ENCODE measurements around the gene WDR76.

WDR76 gene

GRCh38 chr15:43876872-43877271, 50.1 kb downstream of the WDR76 start:
- Histone ChIP-seq H3K27me3 (ENCODE audit: low read depth) (no peaks in the 10 kb centered on the region), H3K4me1 (no peaks in the 10 kb centered on the region), H3K4me3 (no peak overlapping the region), H3K36me3 (replicated peaks) (peaks cover 39% of the 10 kb centered on the region), H3K9me3 (no peaks in the 10 kb centered on the region)
- DNase-seq (ENCODE audit: low spot score in 2 of 2) = no peak
- in situ Hi-C loops (cut with MboI; ENCODE audit: low sequenced_read_pairs) = no loop called here

GRCh38 chr15:43877371-43877770, 50.6 kb downstream of the WDR76 start:
- H3K4me1 ChIP-seq = no peaks in the 10 kb centered on the region
- H3K9me3 ChIP-seq = no peaks in the 10 kb centered on the region
- in situ Hi-C loops (cut with MboI; ENCODE audit: low sequenced_read_pairs) = no loop called here
- peaks cover 39% of the 10 kb centered on the region for H3K36me3 ChIP-seq (replicated peaks)
- no peak for DNase-seq (ENCODE audit: low spot score in 2 of 2)
- no peak overlapping the region for H3K4me3 ChIP-seq
- H3K27me3 ChIP-seq (ENCODE audit: low read depth) = no peaks in the 10 kb centered on the region

- Histone ChIP-seq H3K4me1 (no peaks in the 10 kb centered on the region), H3K27me3 (ENCODE audit: low read depth) (no peaks in the 10 kb centered on the region), H3K4me3 (no peak overlapping the region), H3K9me3 (no peaks in the 10 kb centered on the region), H3K36me3 (replicated peaks) (peaks cover 35% of the 10 kb centered on the region)
- no peak for DNase-seq (ENCODE audit: low spot score in 2 of 2)
- in situ Hi-C loops (cut with MboI; ENCODE audit: low sequenced_read_pairs) = no loop called here
Measured at GRCh38 chr15:43878446-43878845, 51.6 kb downstream of the WDR76 start.

- in situ Hi-C loops (cut with MboI; ENCODE audit: low sequenced_read_pairs) = no loop called here
- no peak overlapping the region for H3K4me3 ChIP-seq
- peaks cover 27% of the 10 kb centered on the region for H3K36me3 ChIP-seq (replicated peaks)
Measured at GRCh38 chr15:43879386-43880355, 52.9 kb downstream of the WDR76 start.

GRCh38 chr15:43880406-43881194, 53.8 kb downstream of the WDR76 start:
- H3K4me1 ChIP-seq = no peaks in the 10 kb centered on the region
- no peaks in the 10 kb centered on the region for H3K27me3 ChIP-seq (ENCODE audit: low read depth)
- in situ Hi-C loops (cut with MboI; ENCODE audit: low sequenced_read_pairs) = no loop called here
- H3K36me3 ChIP-seq (replicated peaks) = peaks cover 23% of the 10 kb centered on the region
- no peaks in the 10 kb centered on the region for H3K9me3 ChIP-seq
- DNase-seq (ENCODE audit: low spot score in 2 of 2) = no peak
- no peak overlapping the region for H3K4me3 ChIP-seq

More at GRCh38 chr15:43879386-43880355, 52.9 kb downstream of the WDR76 start:
- Histone ChIP-seq H3K4me1 (no peaks in the 10 kb centered on the region), H3K9me3 (no peaks in the 10 kb centered on the region), H3K27me3 (ENCODE audit: low read depth) (no peaks in the 10 kb centered on the region)
- no peak for DNase-seq (ENCODE audit: low spot score in 2 of 2)

GRCh38 chr15:43881245-43881644, 54.4 kb downstream of the WDR76 start:
- H3K4me1 ChIP-seq = no peaks in the 10 kb centered on the region
- no peaks in the 10 kb centered on the region for H3K9me3 ChIP-seq
- no peak overlapping the region for H3K4me3 ChIP-seq
- DNase-seq (ENCODE audit: low spot score in 2 of 2) = no peak
- in situ Hi-C loops (cut with MboI; ENCODE audit: low sequenced_read_pairs) = no loop called here
- peaks cover 23% of the 10 kb centered on the region for H3K36me3 ChIP-seq (replicated peaks)
- H3K27me3 ChIP-seq (ENCODE audit: low read depth) = no peaks in the 10 kb centered on the region

- peak in 1 of 2 experiments; percentile 40 for DNase-seq (ENCODE audit: low spot score in 2 of 2)
- in situ Hi-C loops (cut with MboI; ENCODE audit: low sequenced_read_pairs) = no loop called here
- peaks cover 23% of the 10 kb centered on the region for H3K36me3 ChIP-seq (replicated peaks)
- H3K27me3 ChIP-seq (ENCODE audit: low read depth) = no peaks in the 10 kb centered on the region
- H3K9me3 ChIP-seq = no peaks in the 10 kb centered on the region
- no peaks in the 10 kb centered on the region for H3K4me1 ChIP-seq
- no peak overlapping the region for H3K4me3 ChIP-seq
Measured at GRCh38 chr15:43881944-43882343, 55.1 kb downstream of the WDR76 start.

GRCh38 chr15:43883571-43883970, 56.8 kb downstream of the WDR76 start:
- Histone ChIP-seq H3K36me3 (replicated peaks) (peaks cover 16% of the 10 kb centered on the region), H3K27me3 (ENCODE audit: low read depth) (no peaks in the 10 kb centered on the region), H3K9me3 (no peaks in the 10 kb centered on the region), H3K4me3 (no peak overlapping the region), H3K4me1 (no peaks in the 10 kb centered on the region)
- in situ Hi-C loops (cut with MboI; ENCODE audit: low sequenced_read_pairs) = no loop called here
- DNase-seq (ENCODE audit: low spot score in 2 of 2) = no peak

GRCh38 chr15:43886558-43886957, 59.8 kb downstream of the WDR76 start:
- no peak for DNase-seq (ENCODE audit: low spot score in 2 of 2)
- Histone ChIP-seq H3K36me3 (replicated peaks) (peaks cover 7% of the 10 kb centered on the region), H3K4me1 (no peaks in the 10 kb centered on the region), H3K27me3 (ENCODE audit: low read depth) (no peaks in the 10 kb centered on the region), H3K4me3 (no peak overlapping the region), H3K9me3 (no peaks in the 10 kb centered on the region)
- in situ Hi-C loops (cut with MboI; ENCODE audit: low sequenced_read_pairs) = no loop called here

GRCh38 chr15:43887901-43888300, 61.1 kb downstream of the WDR76 start:
- no peaks in the 10 kb centered on the region for H3K4me1 ChIP-seq
- H3K27me3 ChIP-seq (ENCODE audit: low read depth) = no peaks in the 10 kb centered on the region
- no peak for DNase-seq (ENCODE audit: low spot score in 2 of 2)
- in situ Hi-C loops (cut with MboI; ENCODE audit: low sequenced_read_pairs) = no loop called here
- no peaks in the 10 kb centered on the region for H3K9me3 ChIP-seq
- peaks cover 7% of the 10 kb centered on the region for H3K36me3 ChIP-seq (replicated peaks)
- no peak overlapping the region for H3K4me3 ChIP-seq

GRCh38 chr15:43889042-43889441, 62.2 kb downstream of the WDR76 start:
- peaks cover 3% of the 10 kb centered on the region for H3K36me3 ChIP-seq (replicated peaks)

GRCh38 chr15:43893956-43894355, 67.2 kb downstream of the WDR76 start:
- Histone ChIP-seq H3K9me3 (no peaks in the 10 kb centered on the region), H3K4me1 (no peaks in the 10 kb centered on the region), H3K4me3 (no peak overlapping the region), H3K36me3 (replicated peaks) (0 out of 2 replicates have a peak, but pooled peaks cover 3% of the 10 kb centered on the region), H3K27me3 (ENCODE audit: low read depth) (no peaks in the 10 kb centered on the region)
- in situ Hi-C loops (cut with MboI; ENCODE audit: low sequenced_read_pairs) = no loop called here
- no peak for DNase-seq (ENCODE audit: low spot score in 2 of 2)

More at GRCh38 chr15:43889042-43889441, 62.2 kb downstream of the WDR76 start:
- in situ Hi-C loops (cut with MboI; ENCODE audit: low sequenced_read_pairs) = no loop called here
- Histone ChIP-seq H3K4me3 (no peak overlapping the region), H3K4me1 (no peaks in the 10 kb centered on the region), H3K9me3 (no peaks in the 10 kb centered on the region), H3K27me3 (ENCODE audit: low read depth) (no peaks in the 10 kb centered on the region)
- no peak for DNase-seq (ENCODE audit: low spot score in 2 of 2)

- no peaks in the 10 kb centered on the region for H3K4me1 ChIP-seq
- in situ Hi-C loops (cut with MboI; ENCODE audit: low sequenced_read_pairs) = no loop called here
- H3K27me3 ChIP-seq (ENCODE audit: low read depth) = no peaks in the 10 kb centered on the region
- no peaks in the 10 kb centered on the region for H3K36me3 ChIP-seq (replicated peaks)
- H3K4me3 ChIP-seq = no peak overlapping the region
- H3K9me3 ChIP-seq = no peaks in the 10 kb centered on the region
- no peak for DNase-seq (ENCODE audit: low spot score in 2 of 2)
Measured at GRCh38 chr15:43895586-43895985, 68.8 kb downstream of the WDR76 start.

GRCh38 chr15:43896543-43896942, 69.7 kb downstream of the WDR76 start:
- no peak overlapping the region for H3K4me3 ChIP-seq
- H3K27me3 ChIP-seq (ENCODE audit: low read depth) = no peaks in the 10 kb centered on the region
- in situ Hi-C loops (cut with MboI; ENCODE audit: low sequenced_read_pairs) = no loop called here
- no peak for DNase-seq (ENCODE audit: low spot score in 2 of 2)
- H3K9me3 ChIP-seq = no peaks in the 10 kb centered on the region
- no peaks in the 10 kb centered on the region for H3K4me1 ChIP-seq
- H3K36me3 ChIP-seq (replicated peaks) = no peaks in the 10 kb centered on the region
